CD8-positive, alpha-beta memory T cell (primary cell): ENCODE data around the gene TEX10. TPM values are rescaled to one million over a fixed set of nuclear protein-coding genes. Genes with fewer than 3 reads are reported as not detected.

Experiments
- polyA plus RNA-seq: library from polyadenylated mRNA; unstranded; fragments of 300-500 nt; fragmentation: Illumina TruSeq; gene quantifications from one replicate; pipeline ENCODE4 v1.2.3, GENCODE V29; 2021
- total RNA-seq, 2 experiments: library from RNA; stranded (reverse); gene quantifications; one replicate each; pipeline ENCODE4 v1.2.3, GENCODE V29; 2021

TEX10 gene
- total and polyA plus RNA-seq, 3 experiments from 2014 or later = 11.6 to 34.1 (median 31.3) TPM

Other genes with a start within 250 kb of the TEX10 start
- gene MSANTD3, start 74.2 kb upstream of the TEX10 start, total RNA-seq = 10 to 100 TPM; 18.2 to 21.3 TPM
- gene MSANTD3, start 74.2 kb upstream of the TEX10 start, polyA plus RNA-seq = 7.2 TPM
- gene TMEFF1, start 120.2 kb upstream of the TEX10 start, total RNA-seq = under 1 TPM; 0.37 to 0.38 TPM
- gene TMEFF1, start 120.2 kb upstream of the TEX10 start, polyA plus RNA-seq = not detected
- gene CAVIN4, start 225.1 kb upstream of the TEX10 start, total RNA-seq = under 1 TPM; 0.20 to 0.26 TPM
- gene CAVIN4, start 225.1 kb upstream of the TEX10 start, polyA plus RNA-seq = not detected